Measurements from ENCODE around the gene MYLIP.

MYLIP gene

GRCh38 chr6:16106991-16107787 lies 21.7 kb upstream of the MYLIP start:
- no peak for DNase-seq (ENCODE audit: low read depth in 2 of 3, low spot score in 1 of 3)

- DNase-seq (ENCODE audit: low read depth in 2 of 3, low spot score in 1 of 3), result no peak
These were observed 20.5 kb upstream of the MYLIP start for GRCh38 chr6:16108419-16108818.

GRCh38 chr6:16108921-16109658 lies 19.8 kb upstream of the MYLIP start:
- DNase-seq (ENCODE audit: low read depth in 2 of 3, low spot score in 1 of 3), result no peak

- no peak for DNase-seq (ENCODE audit: low read depth in 2 of 3, low spot score in 1 of 3)
These were observed 19.1 kb upstream of the MYLIP start for GRCh38 chr6:16109659-16110305.

GRCh38 chr6:16118825-16119224 lies 10.1 kb upstream of the MYLIP start:
- no peak for DNase-seq (ENCODE audit: low read depth in 2 of 3, low spot score in 1 of 3)

GRCh38 chr6:16121339-16121738 lies 7.5 kb upstream of the MYLIP start:
- no peak for DNase-seq (ENCODE audit: low read depth in 2 of 3, low spot score in 1 of 3)

- no peak for DNase-seq (ENCODE audit: low read depth in 2 of 3, low spot score in 1 of 3)
These were observed 6.7 kb upstream of the MYLIP start for GRCh38 chr6:16122197-16122596.

- DNase-seq (ENCODE audit: low read depth in 2 of 3, low spot score in 1 of 3), result no peak
These were observed 4.4 kb upstream of the MYLIP start for GRCh38 chr6:16124198-16125180.

- DNase-seq (ENCODE audit: low read depth in 2 of 3, low spot score in 1 of 3), result no peak
These were observed 2.8 kb upstream of the MYLIP start for GRCh38 chr6:16126056-16126455.

- no peak for DNase-seq (ENCODE audit: low read depth in 2 of 3, low spot score in 1 of 3)
These were observed 2.0 kb upstream of the MYLIP start for GRCh38 chr6:16126861-16127260.

- DNase-seq (ENCODE audit: low read depth in 2 of 3, low spot score in 1 of 3), result no peak
These were observed 1.4 kb upstream of the MYLIP start for GRCh38 chr6:16127471-16127870.

- no peak for DNase-seq (ENCODE audit: low read depth in 2 of 3, low spot score in 1 of 3)
These were observed 926 bp downstream of the MYLIP start for GRCh38 chr6:16129623-16130401.

- no peak for DNase-seq (ENCODE audit: low read depth in 2 of 3, low spot score in 1 of 3)
These were observed 1.6 kb downstream of the MYLIP start for GRCh38 chr6:16130437-16130891.

- no peak for DNase-seq (ENCODE audit: low read depth in 2 of 3, low spot score in 1 of 3)
These were observed 2.1 kb downstream of the MYLIP start for GRCh38 chr6:16130932-16131387.

GRCh38 chr6:16132909-16133308 lies 4.0 kb downstream of the MYLIP start:
- no peak for DNase-seq (ENCODE audit: low read depth in 2 of 3, low spot score in 1 of 3)

GRCh38 chr6:16134430-16134829 lies 5.5 kb downstream of the MYLIP start:
- DNase-seq (ENCODE audit: low read depth in 2 of 3, low spot score in 1 of 3), result no peak

- no peak for DNase-seq (ENCODE audit: low read depth in 2 of 3, low spot score in 1 of 3)
These were observed 6.2 kb downstream of the MYLIP start for GRCh38 chr6:16135066-16135465.

- no peak for DNase-seq (ENCODE audit: low read depth in 2 of 3, low spot score in 1 of 3)
These were observed 7.2 kb downstream of the MYLIP start for GRCh38 chr6:16136091-16136490.

GRCh38 chr6:16136621-16137450 lies 8.0 kb downstream of the MYLIP start:
- DNase-seq (ENCODE audit: low read depth in 2 of 3, low spot score in 1 of 3), result peak in 1 of 3 donors; percentile 33
